Endometrial microvascular endothelial cells (primary cell): ENCODE data around the gene DYRK1A. TPM values are rescaled to one million over a fixed set of nuclear protein-coding genes. Genes with fewer than 3 reads are reported as not detected.

Experiments
- in situ Hi-C: cut with HindIII; loops from 2 replicates; pipeline ENCODE4 v1.10.0; 2017; ENCODE audit warnings: low sequenced_read_pairs, low pct_unique_long_range_greater_than_20kb; ENCODE audit errors: inconsistent ontology term
- total RNA-seq: library from RNA; depleted of rRNA; stranded (reverse); fragments of >200 nt; gene quantifications from one replicate; pipeline ENCODE4 v1.2.3, GENCODE V29; 2015; ENCODE audit errors: inconsistent ontology term

The DYRK1A gene
- total RNA-seq, 1 donor from 2014 or later: 36.7 TPM

- in situ Hi-C loops: no loop called here
These were observed 14.1 kb downstream of the DYRK1A start for GRCh38 chr21:37380349-37381323.

GRCh38 chr21:37381883-37382585 lies 15.5 kb downstream of the DYRK1A start:
- in situ Hi-C loops: no loop called here

GRCh38 chr21:37383086-37383485 lies 16.5 kb downstream of the DYRK1A start:
- in situ Hi-C loops: no loop called here

GRCh38 chr21:37383784-37384311 lies 17.3 kb downstream of the DYRK1A start:
- in situ Hi-C loops: no loop called here

GRCh38 chr21:37384416-37384815 lies 17.8 kb downstream of the DYRK1A start:
- in situ Hi-C loops: no loop called here

- in situ Hi-C loops: no loop called here
These were observed 18.7 kb downstream of the DYRK1A start for GRCh38 chr21:37385179-37385765.

- in situ Hi-C loops: no loop called here
These were observed 19.6 kb downstream of the DYRK1A start for GRCh38 chr21:37386151-37386550.

GRCh38 chr21:37389456-37389855 lies 22.9 kb downstream of the DYRK1A start:
- in situ Hi-C loops: no loop called here

- in situ Hi-C loops: no loop called here
These were observed 25.1 kb downstream of the DYRK1A start for GRCh38 chr21:37391666-37392065.

- in situ Hi-C loops: no loop called here
These were observed 25.9 kb downstream of the DYRK1A start for GRCh38 chr21:37392441-37392840.

- in situ Hi-C loops: no loop called here
These were observed 26.5 kb downstream of the DYRK1A start for GRCh38 chr21:37393030-37393429.

- in situ Hi-C loops: no loop called here
These were observed 27.2 kb downstream of the DYRK1A start for GRCh38 chr21:37393786-37394185.

GRCh38 chr21:37395961-37396360 lies 29.4 kb downstream of the DYRK1A start:
- in situ Hi-C loops: no loop called here

- in situ Hi-C loops: no loop called here
These were observed 30.3 kb downstream of the DYRK1A start for GRCh38 chr21:37396855-37397254.

- in situ Hi-C loops: no loop called here
These were observed 32.1 kb downstream of the DYRK1A start for GRCh38 chr21:37398697-37399096.

- in situ Hi-C loops: no loop called here
These were observed 35.8 kb downstream of the DYRK1A start for GRCh38 chr21:37402251-37402867.

- in situ Hi-C loops: no loop called here
These were observed 39.1 kb downstream of the DYRK1A start for GRCh38 chr21:37405629-37406028.

- in situ Hi-C loops: no loop called here
These were observed 41.3 kb downstream of the DYRK1A start for GRCh38 chr21:37407719-37408420.
